ENCODE data around the gene ZBTB17.
A peak's percentile ranks its signal among the peaks of the same experiment; 100 is the strongest.

Gene ZBTB17

DNA sequence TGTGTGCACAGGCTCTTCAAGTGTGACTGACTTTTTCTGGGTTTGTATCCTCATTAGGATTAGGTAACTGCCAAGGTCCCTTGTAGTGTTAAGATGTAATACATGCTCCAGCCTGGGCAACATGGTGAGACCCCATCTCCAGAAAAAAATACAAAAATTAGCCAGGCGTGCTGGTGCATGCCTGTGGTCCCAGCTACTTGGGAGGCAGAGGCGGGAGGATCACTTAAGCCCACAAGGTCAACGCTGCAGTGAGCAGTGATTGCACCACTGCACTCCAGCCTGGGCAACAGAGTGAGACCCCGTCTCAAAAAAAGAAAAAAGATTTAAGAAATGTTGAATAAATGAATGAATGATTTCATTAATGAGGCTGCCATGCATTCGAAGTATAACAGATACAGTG lies 15.1 kb downstream of the ZBTB17 start:
- DNase-seq (ENCODE audit: low read depth in 2 of 2) = no peak

DNA sequence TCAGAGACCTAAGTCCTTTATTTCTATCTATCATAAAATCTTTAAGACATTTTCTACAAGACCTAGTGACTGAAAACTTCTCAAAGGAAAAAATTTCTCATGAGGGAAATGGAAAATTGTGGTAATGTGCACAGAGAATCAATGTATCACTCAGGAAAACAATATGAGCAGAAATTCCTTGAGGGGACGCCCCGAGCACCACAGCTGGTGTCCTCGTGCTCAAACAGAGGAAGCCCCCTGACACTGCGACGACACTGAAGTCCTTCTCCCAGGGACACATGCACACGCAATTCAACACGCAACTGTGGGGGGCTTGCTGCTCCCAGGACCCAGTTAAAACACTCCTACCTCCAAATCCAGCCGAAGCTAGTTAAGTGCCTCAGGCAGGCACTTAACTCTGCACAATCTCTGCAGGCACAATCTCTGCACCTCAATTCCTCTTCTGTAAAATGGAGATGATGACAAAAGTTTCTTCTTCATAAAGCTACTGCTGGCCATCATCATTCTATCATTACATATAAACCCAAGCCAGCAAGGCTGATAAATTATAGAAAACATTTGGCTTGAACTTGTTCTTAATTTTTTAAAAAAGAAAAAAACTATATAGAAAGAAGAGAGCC lies 16.0 kb downstream of the ZBTB17 start:
- no peak for DNase-seq (ENCODE audit: low read depth in 2 of 2)

DNA sequence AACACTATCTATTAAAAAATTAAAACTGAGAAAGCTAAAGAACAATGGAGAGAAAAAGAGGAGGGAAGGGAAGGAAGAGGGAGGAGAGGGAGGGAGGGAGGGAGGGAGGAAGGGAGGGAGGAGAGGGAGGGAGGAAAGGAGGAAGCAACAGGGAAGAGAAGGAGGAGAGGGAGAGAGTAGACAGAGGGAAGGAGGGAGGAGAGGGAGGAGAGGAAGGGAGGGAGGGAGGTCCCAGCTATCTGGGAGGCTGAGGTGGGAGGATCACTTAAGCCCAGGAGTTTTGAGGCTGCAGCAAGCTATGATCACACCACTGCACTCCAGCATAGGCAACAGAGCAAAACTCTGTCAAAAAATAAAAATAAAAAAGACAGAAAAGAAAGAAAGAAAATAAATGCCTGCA lies 16.5 kb downstream of the ZBTB17 start:
- no peak for DNase-seq (ENCODE audit: low read depth in 2 of 2)

DNA sequence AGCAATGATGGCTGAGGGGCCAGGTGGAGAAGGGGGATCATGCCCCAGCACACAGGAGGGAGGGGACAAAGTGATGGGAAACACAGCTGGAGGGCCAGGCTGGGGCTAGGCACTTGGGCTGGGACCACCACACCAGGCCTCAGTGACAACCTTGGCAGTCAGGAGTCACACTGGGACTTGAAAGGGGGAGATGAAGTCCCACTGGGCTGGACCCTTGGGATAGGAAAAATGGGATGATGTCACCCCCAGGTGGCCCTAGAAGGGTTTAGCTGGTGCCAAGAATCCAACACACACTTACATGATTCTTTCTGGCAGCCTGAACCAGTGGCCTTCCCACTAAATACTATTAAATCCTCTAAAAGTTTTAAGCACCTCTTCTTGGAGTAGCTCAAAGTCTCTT lies 17.1 kb downstream of the ZBTB17 start:
- no peak for DNase-seq (ENCODE audit: low read depth in 2 of 2)

DNA sequence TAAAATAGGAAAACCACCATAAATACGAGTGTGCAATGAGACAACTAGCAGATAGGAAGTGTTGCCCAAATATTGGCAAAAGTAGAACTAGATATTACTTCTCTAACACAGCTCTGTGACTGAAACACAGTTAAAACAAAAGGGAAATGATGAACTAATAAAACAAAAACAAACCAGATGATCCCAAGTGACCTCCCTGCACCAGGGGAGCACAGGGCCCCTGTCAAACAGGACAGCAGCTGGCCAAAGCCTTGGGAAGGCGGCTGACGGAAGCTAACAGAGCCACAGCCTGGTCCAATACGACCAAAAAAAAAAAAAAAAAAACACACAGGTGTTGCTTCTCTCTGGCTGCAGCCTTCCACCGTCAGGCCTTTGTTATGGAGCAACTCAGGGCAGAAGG lies 17.8 kb downstream of the ZBTB17 start:
- no peak for DNase-seq (ENCODE audit: low read depth in 2 of 2)

DNA sequence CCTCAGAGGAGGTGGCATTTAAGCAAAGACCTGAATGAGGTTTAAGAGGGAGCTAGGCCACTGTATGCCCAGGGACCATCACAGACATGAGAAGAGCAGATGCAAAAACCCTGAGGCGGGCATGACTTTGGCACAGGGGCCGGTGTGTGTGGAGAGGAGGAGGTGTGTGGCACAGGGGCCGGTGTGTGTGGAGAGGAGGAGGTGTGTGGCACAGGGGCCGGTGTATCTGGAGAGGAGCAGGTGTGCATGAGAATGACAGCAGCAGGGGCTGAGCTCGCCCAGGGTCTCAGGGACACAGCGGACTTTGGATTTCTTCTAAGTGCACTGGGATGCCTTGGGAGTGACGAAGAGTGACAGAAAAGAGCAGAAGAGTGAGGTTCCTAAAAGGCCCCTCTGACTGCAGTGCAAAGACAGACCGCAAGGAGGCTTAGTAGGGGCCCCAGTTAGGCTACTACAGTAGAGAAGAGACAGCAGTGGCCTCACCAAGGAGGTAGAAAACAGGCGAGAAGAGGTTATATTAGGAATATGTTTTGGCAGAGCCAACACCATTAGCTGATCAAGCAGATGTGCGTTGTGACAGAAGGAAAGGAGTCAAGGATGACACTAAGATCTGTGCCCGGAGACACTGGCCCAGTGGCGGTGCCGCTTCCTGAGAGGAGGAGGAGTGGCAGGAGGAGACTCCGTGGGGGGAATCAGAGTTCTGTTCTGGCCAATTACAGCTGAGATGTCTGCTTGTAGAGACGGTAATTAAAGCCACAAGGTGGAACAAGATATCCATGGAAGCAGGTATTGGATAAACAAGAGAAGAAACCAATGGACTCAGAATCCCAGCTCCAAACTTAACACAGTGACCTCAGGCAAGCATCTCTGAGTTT lies 18.4 kb downstream of the ZBTB17 start:
- DNase-seq (ENCODE audit: low read depth in 2 of 2) = no peak

DNA sequence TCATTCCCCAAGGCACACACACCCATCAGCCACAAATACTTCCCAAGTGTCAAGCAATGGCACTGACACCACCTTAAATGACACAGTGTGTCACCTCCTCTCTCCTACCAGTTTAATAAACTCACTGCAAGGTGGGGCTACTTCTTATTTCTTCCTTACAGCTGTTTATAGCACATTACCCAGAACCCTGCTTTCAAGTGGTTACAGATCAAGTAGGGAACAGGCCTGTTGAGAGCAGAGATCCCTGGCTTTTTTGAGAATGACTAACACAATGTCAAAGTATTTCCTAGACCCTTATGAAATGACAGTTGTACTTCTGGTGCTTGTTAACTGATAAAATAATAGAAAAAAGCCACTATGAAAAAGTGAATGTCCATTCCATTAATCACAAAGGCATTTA lies 19.8 kb downstream of the ZBTB17 start:
- no peak for DNase-seq (ENCODE audit: low read depth in 2 of 2)

DNA sequence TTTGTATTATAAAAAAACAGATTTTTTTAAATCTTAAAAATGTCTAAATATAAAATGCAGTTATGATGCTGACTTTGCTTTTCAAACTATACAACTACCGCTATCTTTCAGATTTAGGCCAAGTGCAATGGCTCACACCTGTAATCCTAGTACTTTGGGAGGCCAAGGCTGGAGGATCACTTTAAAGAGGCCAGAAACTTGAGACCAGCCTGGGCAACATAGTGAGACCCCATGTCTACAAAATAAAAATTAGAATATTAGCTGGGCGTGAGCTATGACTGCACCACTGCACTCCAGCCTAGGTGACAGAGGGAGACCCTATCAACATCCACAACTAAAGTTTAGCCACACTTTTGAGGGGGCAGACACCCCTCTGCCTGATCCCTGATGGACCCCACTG lies 20.3 kb downstream of the ZBTB17 start:
- no peak for DNase-seq (ENCODE audit: low read depth in 2 of 2)

DNA sequence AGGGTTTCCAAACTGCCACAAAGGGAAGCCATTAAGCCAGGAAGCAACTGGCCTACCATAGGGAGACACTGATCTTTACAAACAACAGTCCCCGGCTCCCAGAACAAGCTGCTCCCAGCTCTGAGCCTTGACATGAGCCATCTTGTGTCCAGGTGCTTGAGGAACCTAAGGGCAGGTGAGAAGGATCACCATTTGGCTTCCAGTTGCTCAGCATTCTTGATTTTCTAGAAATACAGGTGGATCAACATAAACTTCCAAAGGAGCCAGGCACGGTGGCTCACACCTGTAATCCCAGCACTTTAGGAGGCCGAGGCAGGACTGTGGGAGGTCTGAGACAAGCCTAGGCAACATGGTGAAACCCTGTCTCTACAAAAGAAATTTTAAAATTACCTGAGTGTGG lies 21.6 kb downstream of the ZBTB17 start:
- DNase-seq (ENCODE audit: low read depth in 2 of 2) = no peak

DNA sequence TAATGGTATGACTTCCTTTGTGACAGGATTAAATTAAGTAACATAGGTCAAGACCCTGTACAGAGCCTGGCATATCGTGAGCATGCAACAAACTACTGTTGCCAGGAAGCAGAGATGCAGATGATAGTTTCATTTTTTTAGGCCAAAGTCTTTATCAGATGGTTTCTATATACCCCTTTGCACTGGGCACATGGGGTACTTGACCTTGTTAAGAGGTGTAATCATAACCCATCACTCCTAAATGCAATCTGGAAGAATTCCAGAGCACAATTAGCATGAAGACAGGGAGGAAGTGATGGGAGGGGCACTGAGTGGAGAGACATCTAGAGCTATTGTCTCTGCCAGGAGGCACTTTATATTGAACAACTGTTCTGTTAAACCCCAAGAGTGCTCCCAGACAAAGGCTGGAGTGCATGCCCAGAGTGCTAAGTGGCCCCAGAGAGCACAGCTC lies 22.1 kb downstream of the ZBTB17 start:
- DNase-seq (ENCODE audit: low read depth in 2 of 2) = no peak

DNA sequence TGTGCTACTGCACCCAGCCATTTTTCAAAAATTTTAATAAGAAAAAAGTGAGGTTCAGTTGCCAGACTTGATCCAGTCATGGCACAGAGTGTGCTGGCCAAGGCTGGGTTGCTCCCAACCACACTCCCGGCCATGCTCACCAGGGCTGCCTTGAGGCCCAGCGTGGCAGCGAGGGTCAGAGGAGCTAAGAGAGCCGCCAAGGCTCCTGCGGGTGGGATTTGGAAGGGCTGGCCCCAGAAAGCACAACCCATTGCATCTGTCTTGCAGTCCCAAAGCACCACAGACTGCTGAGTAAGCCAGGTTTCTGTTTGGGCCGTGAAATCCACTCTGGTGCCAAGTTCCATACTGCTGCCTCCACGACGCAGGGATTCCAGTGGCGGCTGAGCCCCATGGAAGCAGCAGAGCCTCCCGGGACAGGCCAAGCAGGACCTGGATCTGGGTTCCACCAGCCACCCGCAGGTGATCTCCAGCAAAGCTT lies 22.6 kb downstream of the ZBTB17 start:
- no peak for DNase-seq (ENCODE audit: low read depth in 2 of 2)

DNA sequence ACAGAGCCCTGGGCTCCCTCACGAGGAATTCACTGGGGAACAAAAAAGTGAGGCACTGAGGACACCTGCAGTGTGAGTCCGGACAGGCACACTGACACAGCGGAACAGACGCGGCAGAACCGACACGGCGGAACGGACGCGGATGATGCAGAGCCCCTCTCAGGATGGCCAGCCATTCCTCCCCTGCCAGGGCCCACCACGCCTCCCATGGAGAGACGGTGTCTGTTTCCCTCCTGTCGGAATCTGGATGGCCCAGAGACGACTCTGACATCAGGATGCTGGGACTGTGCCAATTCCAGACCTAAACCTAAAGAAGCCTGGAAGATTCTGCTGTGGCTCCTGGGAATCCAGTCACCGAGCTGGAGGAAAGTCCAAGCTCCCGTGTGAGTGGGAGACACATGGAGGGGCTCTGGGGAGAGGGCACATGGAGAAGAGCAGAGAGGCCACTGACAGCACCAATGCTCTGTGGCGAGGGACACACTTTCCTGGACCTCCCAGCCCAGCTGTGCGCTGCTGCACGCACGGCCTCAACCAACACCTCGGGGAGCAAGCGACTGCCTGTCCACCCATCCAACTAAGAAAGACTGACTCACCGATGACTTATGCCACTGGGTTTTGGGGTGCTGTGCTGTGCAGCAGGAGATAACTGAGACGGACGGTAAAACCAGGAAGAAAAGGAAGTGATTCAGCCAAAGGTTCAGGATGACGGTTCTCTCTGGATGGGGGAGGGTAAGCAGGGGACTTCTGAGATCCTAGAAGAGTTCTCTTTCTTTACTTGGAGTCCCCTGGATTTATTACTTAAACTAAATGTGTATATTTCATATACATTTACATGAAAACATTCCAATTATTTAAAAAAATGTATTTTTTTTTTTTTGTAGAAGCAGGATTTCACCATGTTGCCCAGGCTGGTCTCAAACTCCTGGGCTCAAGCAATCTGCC lies 23.3 kb downstream of the ZBTB17 start:
- DNase-seq (ENCODE audit: low read depth in 2 of 2) = no peak

DNA sequence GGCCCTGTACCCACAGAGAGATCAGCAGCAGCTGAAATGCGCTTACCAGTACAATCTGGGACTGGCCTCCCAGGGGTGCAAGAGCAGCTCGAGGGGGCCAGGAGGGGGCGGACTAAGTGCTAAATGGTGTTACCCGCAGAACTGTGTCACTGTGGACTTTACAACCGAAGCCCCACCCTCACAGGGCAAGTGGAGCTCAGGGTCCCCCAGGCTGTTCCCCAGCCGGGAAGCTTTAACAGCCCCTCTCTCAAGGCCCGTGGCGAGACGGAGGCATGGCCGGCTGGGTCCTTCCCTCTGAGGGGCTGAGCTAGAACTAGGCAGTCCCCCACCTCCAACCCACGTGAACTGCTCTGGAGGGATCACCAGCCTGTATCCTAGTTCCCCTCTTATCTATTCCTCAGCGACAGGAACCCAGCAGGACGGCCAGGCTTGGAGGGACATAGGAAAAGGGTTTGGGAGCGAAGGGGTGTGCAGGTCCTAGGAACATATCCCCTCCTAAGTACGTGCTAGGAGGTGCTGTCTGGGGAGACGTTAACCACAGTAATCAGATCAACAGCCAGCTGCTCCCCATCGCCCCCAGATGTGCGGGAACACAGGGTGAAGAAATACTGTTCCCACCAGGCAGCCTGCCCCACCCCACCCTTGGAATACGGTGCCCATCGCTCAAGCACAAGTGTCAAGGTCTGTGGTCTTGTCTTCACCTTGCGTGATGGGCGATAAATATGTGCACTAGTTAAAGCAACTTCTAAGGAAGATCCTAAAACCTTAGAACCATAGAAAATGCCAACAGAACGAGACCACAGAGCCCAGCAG lies 24.4 kb downstream of the ZBTB17 start:
- DNase-seq (ENCODE audit: low read depth in 2 of 2) = no peak

DNA sequence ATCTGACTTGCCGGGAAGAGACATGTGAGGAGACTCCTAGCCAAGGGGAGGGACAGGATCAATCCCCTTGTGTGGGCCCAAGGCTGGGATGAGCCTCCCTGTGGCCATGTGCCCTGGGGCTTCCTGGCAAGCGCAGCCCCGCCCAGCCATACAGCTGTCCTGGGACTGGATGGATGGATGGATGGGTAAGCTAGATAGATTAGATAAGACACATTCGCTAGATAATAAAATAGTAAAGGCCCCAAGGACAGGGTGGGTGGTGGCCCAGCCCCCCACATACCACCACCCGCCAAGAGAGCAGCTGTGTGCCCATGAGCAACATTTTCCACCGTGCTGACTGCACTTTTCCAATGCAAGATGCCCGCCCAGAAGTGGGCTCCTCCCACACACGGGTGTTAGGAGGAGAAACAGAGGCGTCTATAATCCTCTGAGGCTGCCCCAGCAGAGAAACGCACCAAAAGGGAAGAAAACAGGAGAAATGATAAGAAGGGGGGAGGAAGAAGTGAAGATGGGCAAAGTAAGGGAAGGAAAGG lies 25.1 kb downstream of the ZBTB17 start:
- DNase-seq (ENCODE audit: low read depth in 2 of 2) = peak; percentile 73 to 75

DNA sequence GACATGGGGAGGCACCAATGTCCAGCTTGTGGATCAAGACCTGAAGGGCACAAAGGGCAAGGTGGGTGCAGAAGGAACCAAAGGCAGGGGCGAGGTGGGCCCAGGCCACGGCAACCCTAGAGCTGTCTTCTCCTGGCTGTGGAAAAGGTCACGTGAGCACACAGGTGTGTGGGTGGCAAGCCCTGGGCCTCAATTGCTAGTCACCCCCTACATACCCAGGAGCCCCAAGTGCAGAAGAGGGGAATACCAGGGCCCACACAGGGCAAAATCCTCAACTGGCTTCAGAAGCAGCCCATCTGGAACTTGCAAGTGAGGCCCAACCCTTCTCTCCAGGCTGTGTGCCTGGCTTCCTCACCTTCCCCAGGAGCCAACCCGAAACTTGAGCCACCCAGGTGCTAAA lies 25.6 kb downstream of the ZBTB17 start:
- peak; percentile 46 to 49 for DNase-seq (ENCODE audit: low read depth in 2 of 2)

DNA sequence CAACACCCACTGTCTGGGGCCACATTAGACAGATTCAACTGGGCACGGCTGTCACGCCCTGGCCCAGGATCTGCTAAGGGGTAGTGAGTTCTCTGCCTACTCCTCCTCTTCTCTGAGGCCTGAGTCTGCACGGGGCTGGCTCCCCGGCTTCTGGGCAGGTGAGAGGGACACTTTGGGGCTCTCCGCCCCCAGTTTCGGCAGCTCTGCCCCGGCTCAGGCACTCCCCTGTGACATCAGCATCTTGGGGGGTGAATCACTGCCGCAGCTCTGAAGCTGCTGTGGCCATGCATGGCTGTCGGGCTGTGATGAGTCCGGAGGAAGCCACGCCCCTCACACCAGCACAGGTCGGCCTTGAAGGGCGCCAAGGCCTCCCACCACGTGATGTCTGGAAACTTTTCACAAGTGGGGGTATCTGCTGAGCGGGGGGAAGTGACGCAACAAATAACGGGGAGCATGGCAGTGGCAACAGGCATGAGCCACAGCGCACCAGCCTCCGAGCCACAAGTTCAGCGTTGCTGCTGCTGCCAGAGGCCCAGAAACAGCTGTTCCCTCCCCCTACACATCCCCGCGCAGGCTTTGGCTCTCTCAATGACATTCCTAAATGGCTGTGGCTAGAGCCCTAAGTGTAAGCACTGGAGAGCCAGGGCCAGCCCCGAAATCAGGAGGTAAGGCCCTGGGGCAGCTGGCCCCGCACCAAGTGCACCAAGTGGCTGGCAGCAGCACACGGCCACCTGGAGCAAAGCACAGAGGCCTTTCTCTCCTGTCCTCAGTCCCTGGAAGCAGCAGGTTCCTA lies 26.3 kb downstream of the ZBTB17 start:
- DNase-seq (ENCODE audit: low read depth in 2 of 2) = peak; percentile 76 to 77

DNA sequence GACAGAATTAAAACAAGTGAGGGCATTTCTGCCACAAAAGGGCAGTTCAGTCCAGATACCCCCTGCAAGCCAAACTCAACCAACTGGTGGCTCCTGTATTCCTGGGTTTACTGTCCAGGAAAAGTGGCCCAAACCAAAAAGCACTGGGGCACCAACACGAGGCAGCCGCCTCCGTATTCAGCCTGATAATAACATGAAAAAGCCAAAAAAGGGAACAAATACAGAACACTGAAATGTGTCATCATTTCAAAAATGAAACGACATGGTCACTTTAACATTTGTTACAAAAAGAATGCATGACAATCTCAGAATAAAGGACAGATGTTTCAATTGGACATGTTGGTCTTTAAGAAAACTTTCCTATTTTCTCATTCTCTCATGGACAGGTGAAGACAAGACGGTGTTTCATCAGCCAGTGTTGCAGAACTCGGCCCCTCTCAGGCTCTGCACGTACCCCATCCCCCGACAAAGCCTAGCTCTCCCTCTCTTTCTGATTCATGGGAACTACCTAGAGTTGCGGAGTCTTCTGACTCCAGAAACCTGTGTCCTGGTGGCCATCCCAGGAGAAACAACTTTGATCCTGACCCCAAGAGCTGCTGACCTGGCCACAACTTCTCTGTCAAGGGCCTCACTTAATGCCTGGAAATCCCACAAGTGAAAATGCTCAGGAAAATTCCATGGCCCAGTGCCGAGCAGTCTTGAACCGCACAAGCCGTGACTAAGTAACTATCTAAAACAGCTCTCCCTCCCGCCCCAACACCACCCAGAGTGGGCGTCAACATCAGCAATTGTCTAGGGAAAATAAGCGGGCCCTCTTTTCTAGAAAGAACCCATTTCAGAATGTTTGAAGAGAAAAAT lies 27.1 kb downstream of the ZBTB17 start:
- no peak for DNase-seq (ENCODE audit: low read depth in 2 of 2)

DNA sequence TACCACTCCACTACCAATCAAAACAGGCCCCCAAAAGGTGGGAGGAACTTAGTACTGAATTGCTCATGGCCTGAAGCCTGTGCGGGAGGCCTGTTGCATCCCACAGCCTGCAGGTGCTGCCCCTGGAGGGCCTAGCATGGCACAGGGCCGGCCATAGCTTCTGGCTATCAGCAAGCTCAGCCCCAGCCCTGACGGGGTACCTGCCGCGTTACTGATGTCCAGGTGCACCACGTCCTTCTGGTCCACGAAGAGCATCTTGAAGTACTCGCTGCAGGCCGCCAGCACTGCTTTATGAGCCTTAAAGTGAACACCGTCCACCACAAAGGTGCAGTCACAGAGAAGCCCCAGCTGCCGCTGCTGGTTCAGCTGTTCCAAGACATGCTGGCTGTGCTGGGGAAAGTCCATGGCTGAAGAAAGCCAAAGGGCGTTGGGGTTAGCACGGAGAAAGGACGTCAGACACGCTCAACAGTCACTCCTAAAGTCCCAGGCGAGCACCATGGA lies 27.8 kb downstream of the ZBTB17 start:
- DNase-seq (ENCODE audit: low read depth in 2 of 2) = no peak

All from activated CD4-positive, alpha-beta T cell treated with anti-CD3 and anti-CD28 coated beads for 24 hours (primary cell).